Glutamatergic neuron (in vitro differentiated cells): ENCODE measurements around the gene IGLL5. TPM values are rescaled to one million over a fixed set of nuclear protein-coding genes. Genes with fewer than 3 reads are reported as not detected.
A peak's percentile ranks its signal among the peaks of the same experiment; 100 is the strongest.

Source experiments
- DNase-seq: peaks from one replicate; pipeline ENCODE4 v3.0.0; 2022
- H3K27ac Mint-ChIP-seq: one replicate; pipeline ENCODE4 v1.8.0; 2020; ENCODE audit warnings: mild to moderate bottlenecking, mixed read lengths, inconsistent platforms; ENCODE audit not compliant: unreplicated experiment
- H3K27me3 Mint-ChIP-seq: one replicate; pipeline ENCODE4 v1.8.0; 2020; ENCODE audit warnings: mild to moderate bottlenecking, moderate library complexity, mixed read lengths, inconsistent platforms; ENCODE audit not compliant: unreplicated experiment
- H3K36me3 Mint-ChIP-seq: one replicate; pipeline ENCODE4 v1.8.0; 2020; ENCODE audit warnings: mild to moderate bottlenecking, mixed read lengths, inconsistent platforms; ENCODE audit not compliant: unreplicated experiment
- H3K4me1 Mint-ChIP-seq: one replicate; pipeline ENCODE4 v1.8.0; 2020; ENCODE audit warnings: mild to moderate bottlenecking, low read depth, mixed read lengths, inconsistent platforms; ENCODE audit not compliant: unreplicated experiment
- H3K4me3 Mint-ChIP-seq: one replicate; pipeline ENCODE4 v1.8.0; 2020; ENCODE audit warnings: mild to moderate bottlenecking, mixed read lengths, inconsistent platforms; ENCODE audit not compliant: unreplicated experiment
- H3K9me3 Mint-ChIP-seq: one replicate; pipeline ENCODE4 v1.8.0; 2020; ENCODE audit warnings: mild to moderate bottlenecking, moderate library complexity, mixed read lengths, inconsistent platforms; ENCODE audit not compliant: unreplicated experiment
- total RNA-seq: library from RNA; stranded (reverse); fragmentation: NEBNext Ultra II Directional; extraction: Animal tissue kit (Norgen Biotek cat#: 25700); gene quantifications from one replicate; pipeline ENCODE4 v1.2.1, GENCODE V29; 2021; ENCODE audit not compliant: unreplicated experiment
- TF ChIP-seq, protein P1 (sequence below): fragments of 200-600 bp; sonication (generic); IDR thresholded peaks from one replicate; pipeline ENCODE4 v1.5.0; 2021; ENCODE audit not compliant: partially characterized antibody, unreplicated experiment

Gene IGLL5
- total RNA-seq, 1 donor from 2014 or later = not detected

GRCh38 chr22:22855617-22856308 is 31.9 kb upstream of the IGLL5 start:
- no peak overlapping the region for H3K4me3 Mint-ChIP-seq
- peaks cover 2% of the 10 kb centered on the region for H3K4me1 Mint-ChIP-seq
- H3K27me3 Mint-ChIP-seq = peaks cover 15% of the 10 kb centered on the region
- no peak overlapping the region for H3K27ac Mint-ChIP-seq
- H3K36me3 Mint-ChIP-seq = no peaks in the 10 kb centered on the region
- peak; percentile 58 for DNase-seq
- peaks cover 8% of the 10 kb centered on the region for H3K9me3 Mint-ChIP-seq
- TF ChIP-seq, protein P1, sequence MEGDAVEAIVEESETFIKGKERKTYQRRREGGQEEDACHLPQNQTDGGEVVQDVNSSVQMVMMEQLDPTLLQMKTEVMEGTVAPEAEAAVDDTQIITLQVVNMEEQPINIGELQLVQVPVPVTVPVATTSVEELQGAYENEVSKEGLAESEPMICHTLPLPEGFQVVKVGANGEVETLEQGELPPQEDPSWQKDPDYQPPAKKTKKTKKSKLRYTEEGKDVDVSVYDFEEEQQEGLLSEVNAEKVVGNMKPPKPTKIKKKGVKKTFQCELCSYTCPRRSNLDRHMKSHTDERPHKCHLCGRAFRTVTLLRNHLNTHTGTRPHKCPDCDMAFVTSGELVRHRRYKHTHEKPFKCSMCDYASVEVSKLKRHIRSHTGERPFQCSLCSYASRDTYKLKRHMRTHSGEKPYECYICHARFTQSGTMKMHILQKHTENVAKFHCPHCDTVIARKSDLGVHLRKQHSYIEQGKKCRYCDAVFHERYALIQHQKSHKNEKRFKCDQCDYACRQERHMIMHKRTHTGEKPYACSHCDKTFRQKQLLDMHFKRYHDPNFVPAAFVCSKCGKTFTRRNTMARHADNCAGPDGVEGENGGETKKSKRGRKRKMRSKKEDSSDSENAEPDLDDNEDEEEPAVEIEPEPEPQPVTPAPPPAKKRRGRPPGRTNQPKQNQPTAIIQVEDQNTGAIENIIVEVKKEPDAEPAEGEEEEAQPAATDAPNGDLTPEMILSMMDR = peak; percentile 54

DNA sequence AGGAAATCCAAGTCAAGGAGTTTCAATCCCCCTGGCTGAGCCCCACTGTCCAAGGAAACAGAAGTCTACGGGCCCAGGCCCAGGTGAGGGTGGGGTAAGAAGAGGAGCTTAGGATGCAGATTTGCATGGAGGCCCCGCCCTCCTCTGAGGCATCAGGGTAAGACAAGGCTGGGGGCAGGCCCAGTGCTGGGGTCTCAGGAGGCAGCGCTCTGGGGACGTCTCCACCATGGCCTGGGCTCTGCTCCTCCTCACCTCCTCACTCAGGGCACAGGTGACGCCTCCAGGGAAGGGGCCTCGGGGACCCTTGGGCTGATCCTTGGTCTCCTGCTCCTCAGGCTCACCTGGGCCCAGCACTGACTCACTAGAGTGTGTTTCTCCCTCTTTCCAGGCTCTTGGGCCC is 31.3 kb upstream of the IGLL5 start:
- Mint-ChIP-seq H3K27me3 (peaks cover 15% of the 10 kb centered on the region), H3K4me3 (no peak overlapping the region), H3K4me1 (peaks cover 2% of the 10 kb centered on the region), H3K36me3 (no peaks in the 10 kb centered on the region), H3K9me3 (peaks cover 8% of the 10 kb centered on the region), H3K27ac (no peak overlapping the region)
- DNase-seq = no peak
- TF ChIP-seq, protein P1 = no peak

GRCh38 chr22:22856885-22857606 is 30.6 kb upstream of the IGLL5 start:
- no peak for DNase-seq
- H3K9me3 Mint-ChIP-seq = peaks cover 6% of the 10 kb centered on the region
- no peaks in the 10 kb centered on the region for H3K36me3 Mint-ChIP-seq
- TF ChIP-seq, protein P1 = no peak
- H3K27me3 Mint-ChIP-seq = peaks cover 13% of the 10 kb centered on the region
- H3K4me1 Mint-ChIP-seq = peaks cover 2% of the 10 kb centered on the region
- H3K4me3 Mint-ChIP-seq = no peak overlapping the region
- no peak overlapping the region for H3K27ac Mint-ChIP-seq

GRCh38 chr22:22857607-22858558 is 29.7 kb upstream of the IGLL5 start:
- H3K4me3 Mint-ChIP-seq = no peak overlapping the region
- H3K27me3 Mint-ChIP-seq = peaks cover 13% of the 10 kb centered on the region

More at GRCh38 chr22:22857607-22858558, 29.7 kb upstream of the IGLL5 start:
- H3K27ac Mint-ChIP-seq = no peak overlapping the region
- peaks cover 2% of the 10 kb centered on the region for H3K4me1 Mint-ChIP-seq
- no peaks in the 10 kb centered on the region for H3K36me3 Mint-ChIP-seq
- no peak for DNase-seq
- TF ChIP-seq, protein P1 = no peak
- H3K9me3 Mint-ChIP-seq = peaks cover 6% of the 10 kb centered on the region
